Measurements from ENCODE around the gene KXD1.
"Not testable (repeated sequence)": the region's sequence is repeated elsewhere in the genome, so short reads cannot be mapped to it uniquely, and the experiment has no call there.

KXD1 gene

DNA sequence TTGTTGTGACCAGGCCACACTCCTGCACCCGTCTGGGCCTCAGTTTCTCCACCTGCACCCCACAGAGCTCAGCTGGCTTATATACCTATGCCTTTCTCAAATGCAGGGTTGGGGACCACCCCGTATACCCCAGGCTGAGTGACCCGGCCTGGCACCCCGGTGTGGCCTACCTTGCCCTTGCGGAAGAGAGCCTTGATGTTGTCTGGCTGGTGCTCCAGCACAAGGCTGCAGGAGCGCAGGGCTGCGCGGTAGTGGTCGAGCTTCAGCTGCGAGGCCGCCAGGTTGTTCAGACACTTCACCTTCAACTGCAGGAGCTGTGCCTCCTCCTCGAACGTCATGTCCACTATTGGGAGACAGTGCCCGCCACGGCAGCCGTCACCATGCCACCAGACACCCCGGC is 20.2 kb upstream of the KXD1 start:
- DNase-seq: no peak

DNA sequence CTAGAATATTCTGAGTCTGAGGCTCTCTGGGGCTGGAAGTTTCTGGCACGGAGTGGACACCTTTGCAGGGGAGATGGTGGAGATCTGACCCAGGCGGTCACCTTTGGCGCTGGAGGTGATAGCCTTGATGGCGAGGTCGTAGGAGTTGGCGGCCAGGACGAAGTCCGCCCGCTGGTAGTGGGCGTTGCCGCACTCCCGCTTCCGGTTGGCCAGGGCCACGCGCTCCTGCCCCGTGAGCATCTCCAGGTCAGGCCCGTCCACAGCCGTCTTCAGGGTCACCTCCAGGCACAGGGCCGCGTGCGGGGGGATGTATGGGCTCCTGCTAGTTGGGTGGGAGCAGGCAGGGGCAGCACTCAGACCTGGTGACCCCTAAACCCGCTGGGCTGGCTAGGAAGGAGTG is 19.6 kb upstream of the KXD1 start:
- no peak for DNase-seq

DNA sequence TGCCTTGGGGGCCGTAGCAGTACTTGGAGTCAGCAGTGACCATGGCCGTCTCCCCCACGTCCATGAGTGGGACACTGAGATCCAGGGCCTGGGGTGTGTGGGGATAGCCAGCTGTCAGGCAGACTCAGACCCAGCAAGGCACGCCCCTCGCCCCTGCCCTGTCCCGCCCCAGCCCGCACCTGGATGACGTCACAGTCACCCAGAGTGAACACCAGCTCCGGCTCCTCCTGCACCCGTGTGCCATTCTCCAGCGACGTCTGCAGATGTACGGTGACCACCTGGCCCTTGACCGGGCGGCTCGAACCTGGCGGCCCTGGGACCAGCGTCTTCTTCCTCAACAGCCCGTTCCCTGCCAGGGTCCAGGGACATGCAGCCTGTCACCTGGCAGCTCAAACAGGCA is 18.3 kb upstream of the KXD1 start:
- DNase-seq: no peak

DNA sequence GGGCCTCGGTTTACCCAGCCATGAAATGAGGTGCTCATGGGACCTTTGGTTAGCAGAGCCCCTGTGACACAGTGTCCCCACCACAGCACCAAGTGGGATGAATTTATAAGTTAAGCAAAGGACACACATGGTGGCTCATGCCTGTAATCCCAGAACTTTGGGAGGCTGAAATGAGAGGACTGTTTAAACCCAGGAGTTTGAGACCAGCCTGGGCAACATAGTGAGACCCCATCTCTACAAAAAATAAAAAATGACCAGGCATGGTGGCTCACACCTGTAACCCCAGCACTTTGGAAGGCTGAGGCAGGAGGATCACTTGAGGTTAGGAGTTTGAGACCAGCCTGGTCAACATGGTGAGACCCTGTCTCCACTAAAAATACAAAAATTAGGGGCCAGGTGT is 17.5 kb upstream of the KXD1 start:
- DNase-seq: not testable (repeated sequence)

GRCh38 chr19:18541258-18541991 is 16.2 kb upstream of the KXD1 start:
- peak; percentile 54 for DNase-seq

GRCh38 chr19:18541992-18542940 is 15.4 kb upstream of the KXD1 start:
- DNase-seq: no peak

- DNase-seq: peak; percentile 97
Measured at GRCh38 chr19:18542941-18543813, 14.5 kb upstream of the KXD1 start, which contains the start of gene FKBP8. Gene FKBP8, minus strand, starts transcription at chr19:18543573. Its CDS starts 1,603 bp downstream, at chr19:18541970.

DNA sequence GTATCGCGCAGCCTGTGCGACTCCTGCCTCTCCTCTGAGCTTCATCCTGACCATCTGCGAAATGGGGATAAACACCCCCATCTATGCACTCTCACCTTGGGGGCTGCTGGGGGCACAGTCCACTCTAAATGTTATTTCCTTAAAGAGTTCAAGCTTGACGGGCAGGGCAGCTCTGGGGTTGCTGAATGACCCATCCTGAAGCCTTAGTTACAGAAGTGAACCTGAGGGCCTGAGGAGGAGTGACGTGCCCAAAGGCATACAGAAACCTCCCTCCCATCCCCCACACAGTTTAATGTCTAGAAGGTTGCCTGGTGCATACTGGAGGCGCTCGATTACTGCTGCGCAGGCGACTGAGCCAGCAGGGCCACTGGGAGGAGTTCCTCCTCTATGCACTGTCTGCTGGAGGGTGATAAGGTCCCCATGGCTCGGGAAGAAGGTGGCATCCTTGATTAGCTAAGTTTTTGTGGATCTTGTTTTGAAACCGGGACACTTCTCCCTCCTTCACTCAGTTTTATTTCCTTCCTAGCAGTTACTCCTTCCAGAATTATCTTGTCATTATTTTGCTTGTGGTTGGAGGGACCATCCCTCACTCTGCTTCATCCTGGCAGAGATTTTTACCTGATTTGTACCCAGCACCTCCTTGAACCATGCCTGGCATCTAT is 13.7 kb upstream of the KXD1 start:
- DNase-seq: peak; percentile 86

- no peak for DNase-seq
Measured at GRCh38 chr19:18551631-18552030, 6.0 kb upstream of the KXD1 start.

GRCh38 chr19:18558202-18558555 is 509 bp downstream of the KXD1 start:
- DNase-seq: no peak

DNA sequence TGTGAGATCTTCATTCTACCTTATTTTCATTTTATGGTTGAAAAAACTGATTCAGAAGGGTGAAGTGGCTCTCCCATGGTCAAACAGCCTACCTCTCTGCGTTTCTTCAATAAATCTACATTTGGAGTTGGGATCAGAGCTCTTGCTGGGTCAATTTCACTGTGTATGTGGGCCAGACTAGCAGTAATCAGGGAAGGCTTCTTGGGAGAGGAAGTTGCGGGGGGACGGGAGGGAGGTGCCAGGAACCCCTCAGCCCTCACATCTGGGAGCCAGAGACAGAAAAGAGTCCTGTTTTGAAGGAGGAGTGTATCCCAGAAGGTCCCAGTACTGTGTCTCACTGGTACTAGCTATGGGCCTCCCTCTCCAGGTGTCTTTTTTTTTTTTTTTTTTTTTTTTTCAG is 934 bp downstream of the KXD1 start:
- DNase-seq: no peak

DNA sequence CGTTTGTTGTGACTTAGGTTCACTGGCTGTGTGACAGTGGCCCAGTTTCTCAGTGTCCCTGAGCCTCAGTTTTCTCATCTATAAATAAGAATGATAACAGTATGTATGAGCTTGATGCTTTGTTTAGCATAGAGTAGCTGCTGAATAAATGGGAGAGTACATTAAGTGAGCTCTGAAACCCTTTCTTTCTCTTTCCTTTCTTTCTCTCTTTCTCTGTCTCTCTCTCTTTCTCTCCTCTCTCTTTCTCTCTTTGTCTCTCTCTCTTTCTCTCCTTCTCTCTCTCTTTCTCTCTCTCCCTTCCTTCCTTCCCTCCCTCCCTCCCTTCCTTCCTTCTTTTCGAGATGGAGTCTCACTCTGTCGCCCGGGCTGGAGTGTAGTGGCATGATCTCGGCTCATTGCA is 2.0 kb downstream of the KXD1 start:
- no peak for DNase-seq

- no peak for DNase-seq
Measured at GRCh38 chr19:18562086-18562485, 4.4 kb downstream of the KXD1 start.

- no peak for DNase-seq
Measured at GRCh38 chr19:18566953-18567352, 9.3 kb downstream of the KXD1 start.

- DNase-seq: no peak
Measured at GRCh38 chr19:18568367-18568766, 10.7 kb downstream of the KXD1 start.

- DNase-seq: peak; percentile 100
Measured at GRCh38 chr19:18571564-18572344, 14.1 kb downstream of the KXD1 start, which contains the start of gene UBA52. Gene UBA52, plus strand, starts transcription at chr19:18571857. Its CDS starts 1,444 bp downstream, at chr19:18573301.

- no peak for DNase-seq
Measured at GRCh38 chr19:18574691-18575291, 17.1 kb downstream of the KXD1 start.

GRCh38 chr19:18576383-18576782 is 18.7 kb downstream of the KXD1 start:
- no peak for DNase-seq

DNA sequence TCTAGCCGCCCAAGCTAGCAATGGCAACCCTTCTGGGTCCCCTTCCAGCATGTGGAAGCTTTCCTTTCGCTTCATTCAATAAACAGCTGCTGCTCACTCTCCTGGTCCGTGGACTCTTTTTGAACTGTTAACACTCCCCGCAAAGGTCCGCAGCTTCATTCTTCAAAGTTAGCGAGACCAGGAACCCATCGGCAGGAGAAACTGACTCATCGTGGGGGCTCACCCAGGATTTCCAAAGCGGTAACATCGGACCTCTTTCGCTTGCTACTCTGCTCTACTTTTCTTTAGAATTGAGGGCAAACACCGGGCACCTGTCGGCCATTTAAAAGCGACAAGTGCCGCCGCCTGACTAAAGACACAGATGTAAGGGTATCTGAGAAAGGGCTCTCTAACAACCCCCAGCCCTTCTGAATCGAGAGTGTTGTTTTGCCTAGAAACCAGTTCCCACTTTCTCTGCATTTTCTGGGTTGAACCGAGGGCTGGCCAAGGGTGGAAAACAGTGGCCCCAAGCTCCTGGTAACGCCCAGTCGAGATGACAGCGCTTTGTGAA is 19.8 kb downstream of the KXD1 start:
- no peak for DNase-seq

GRCh38 chr19:18580311-18580710 is 22.6 kb downstream of the KXD1 start:
- DNase-seq: no peak

GRCh38 chr19:18586306-18586705 is 28.6 kb downstream of the KXD1 start:
- DNase-seq: no peak

Measured in activated CD4-positive, alpha-beta T cell treated with anti-CD3 and anti-CD28 coated beads for 48 hours (primary cell).